ENCODE results near the gene RNASET2.

Gene RNASET2

DNA sequence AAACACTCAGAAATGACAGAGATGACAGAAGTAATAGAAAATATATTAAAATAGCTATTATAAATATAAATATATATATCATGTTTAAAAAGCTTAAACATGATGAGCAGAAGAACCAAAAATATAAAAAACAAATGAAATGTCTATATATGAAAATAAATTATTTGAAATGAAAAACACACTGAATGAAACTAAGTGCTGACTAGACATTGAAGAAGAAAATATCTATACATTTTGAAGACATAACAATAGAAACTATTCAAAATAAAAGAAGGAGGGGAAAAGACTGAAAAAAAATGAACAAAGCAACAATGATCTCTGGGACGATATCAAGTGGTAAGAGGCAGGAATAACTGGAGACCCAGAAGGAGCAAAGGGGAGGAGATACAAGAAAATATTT lies 76.8 kb downstream of the RNASET2 start:
- TF ChIP-seq, protein P1, sequence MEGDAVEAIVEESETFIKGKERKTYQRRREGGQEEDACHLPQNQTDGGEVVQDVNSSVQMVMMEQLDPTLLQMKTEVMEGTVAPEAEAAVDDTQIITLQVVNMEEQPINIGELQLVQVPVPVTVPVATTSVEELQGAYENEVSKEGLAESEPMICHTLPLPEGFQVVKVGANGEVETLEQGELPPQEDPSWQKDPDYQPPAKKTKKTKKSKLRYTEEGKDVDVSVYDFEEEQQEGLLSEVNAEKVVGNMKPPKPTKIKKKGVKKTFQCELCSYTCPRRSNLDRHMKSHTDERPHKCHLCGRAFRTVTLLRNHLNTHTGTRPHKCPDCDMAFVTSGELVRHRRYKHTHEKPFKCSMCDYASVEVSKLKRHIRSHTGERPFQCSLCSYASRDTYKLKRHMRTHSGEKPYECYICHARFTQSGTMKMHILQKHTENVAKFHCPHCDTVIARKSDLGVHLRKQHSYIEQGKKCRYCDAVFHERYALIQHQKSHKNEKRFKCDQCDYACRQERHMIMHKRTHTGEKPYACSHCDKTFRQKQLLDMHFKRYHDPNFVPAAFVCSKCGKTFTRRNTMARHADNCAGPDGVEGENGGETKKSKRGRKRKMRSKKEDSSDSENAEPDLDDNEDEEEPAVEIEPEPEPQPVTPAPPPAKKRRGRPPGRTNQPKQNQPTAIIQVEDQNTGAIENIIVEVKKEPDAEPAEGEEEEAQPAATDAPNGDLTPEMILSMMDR (IDR thresholded peaks at IDR 0.05; ENCODE audit: insufficient read depth, low read depth, low read length, missing control alignments), result no peak
- DNase-seq (ENCODE audit: low read depth), result no peak
- H3K4me3 ChIP-seq (ENCODE audit: low read length), result no peak overlapping the region

All from epithelial cell of esophagus (primary cell).